ENCODE measurements around the gene CFAP46. TPM values are rescaled to one million over a fixed set of nuclear protein-coding genes. Genes with fewer than 3 reads are reported as not detected.
"Not testable (repeated sequence)": the region's sequence is repeated elsewhere in the genome, so short reads cannot be mapped to it uniquely, and the experiment has no call there.

CFAP46 gene
- total and polyA plus RNA-seq, 9 of the 15 experiments (the other 6 are each of a cell fraction or from before 2014, with no cell fraction given), result not detected

GRCh38 chr10:132924046-132924952 is 18.1 kb downstream of the CFAP46 start:
- ChIA-PET POLR2A (interaction anchor here (0.7 kb wide), 1 partner anchor 391 kb away, joined by 3 read pairs; no protein-coding TSS in a partner anchor), CTCF (ENCODE audit: low intra/inter-chr PET ratio) (no interaction called here)
- TF ChIP-seq HLTF (IDR thresholded peaks at IDR 0.05), result no peak
- no peak for TF ChIP-seq EGR1 (conservative IDR thresholded peaks at IDR 0.05)
- no peak for TF ChIP-seq KDM5B (IDR thresholded peaks at IDR 0.05; ENCODE audit: insufficient replicate concordance, low read depth, low read length)
- TF ChIP-seq SMAD3 (CRISPR knock-in tag; conservative IDR thresholded peaks at IDR 0.05), result no peak
- TF ChIP-seq, protein P1, sequence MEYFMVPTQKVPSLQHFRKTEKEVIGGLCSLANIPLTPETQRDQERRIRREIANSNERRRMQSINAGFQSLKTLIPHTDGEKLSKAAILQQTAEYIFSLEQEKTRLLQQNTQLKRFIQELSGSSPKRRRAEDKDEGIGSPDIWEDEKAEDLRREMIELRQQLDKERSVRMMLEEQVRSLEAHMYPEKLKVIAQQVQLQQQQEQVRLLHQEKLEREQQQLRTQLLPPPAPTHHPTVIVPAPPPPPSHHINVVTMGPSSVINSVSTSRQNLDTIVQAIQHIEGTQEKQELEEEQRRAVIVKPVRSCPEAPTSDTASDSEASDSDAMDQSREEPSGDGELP (CRISPR knock-in tag; IDR thresholded peaks at IDR 0.05; ENCODE audit: borderline replicate concordance), result no peak
- TF ChIP-seq, protein P2, sequence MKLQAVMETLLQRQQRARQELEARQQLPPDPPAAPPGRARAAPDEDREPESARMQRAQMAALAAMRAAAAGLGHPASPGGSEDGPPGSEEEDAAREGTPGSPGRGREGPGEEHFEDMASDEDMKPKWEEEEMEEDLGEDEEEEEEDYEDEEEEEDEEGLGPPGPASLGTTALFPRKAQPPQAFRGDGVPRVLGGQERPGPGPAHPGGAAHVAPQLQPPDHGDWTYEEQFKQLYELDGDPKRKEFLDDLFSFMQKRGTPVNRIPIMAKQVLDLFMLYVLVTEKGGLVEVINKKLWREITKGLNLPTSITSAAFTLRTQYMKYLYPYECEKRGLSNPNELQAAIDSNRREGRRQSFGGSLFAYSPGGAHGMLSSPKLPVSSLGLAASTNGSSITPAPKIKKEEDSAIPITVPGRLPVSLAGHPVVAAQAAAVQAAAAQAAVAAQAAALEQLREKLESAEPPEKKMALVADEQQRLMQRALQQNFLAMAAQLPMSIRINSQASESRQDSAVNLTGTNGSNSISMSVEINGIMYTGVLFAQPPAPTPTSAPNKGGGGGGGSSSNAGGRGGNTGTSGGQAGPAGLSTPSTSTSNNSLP (IDR thresholded peaks at IDR 0.05; ENCODE audit: borderline replicate concordance, low read depth, low read length), result no peak
- TF ChIP-seq ZNF124 (CRISPR knock-in tag; IDR thresholded peaks at IDR 0.05), result no peak
- no peak for TF ChIP-seq GABPA (tag; conservative IDR thresholded peaks at IDR 0.05; ENCODE audit: low read depth)
- TF ChIP-seq TEAD1 (CRISPR knock-in tag; IDR thresholded peaks at IDR 0.05), result no peak
- no peak for FAIRE-seq
- H3K27me3 ChIP-seq (ENCODE audit: control insufficient read depth in 2 of 2, insufficient read depth in 2 of 2, low read length in 2 of 2), result peaks cover 10 to 75% of the 10 kb centered on the region in 2 experiments; a peak in 4 of 5 replicates
- no peaks in the 10 kb centered on the region for H3K9me1 ChIP-seq (ENCODE audit: control insufficient read depth, insufficient read depth, low read length)
- no TSS peak for BruUV-seq (replicated peaks)
- no peak overlapping the region for H2AFZ ChIP-seq (ENCODE audit: low read depth, low read length)
- no peak for ATAC-seq
- H4K20me1 ChIP-seq (replicated peaks; ENCODE audit: control insufficient read depth, insufficient read depth, low read length), result 0 out of 2 replicates have a peak, but pooled peaks cover under 1% of the 10 kb centered on the region
- under 1% methylated on average over 19 of the region's 42 CpGs for WGBS (ENCODE audit: insufficient coverage, low coverage, missing lambda C conversion rate)
- H3K4me3 ChIP-seq, result no peak overlapping the region
- no peaks in the 10 kb centered on the region for H3K36me3 ChIP-seq (ENCODE audit: control insufficient read depth, insufficient read depth, low read length)
- H3K9ac ChIP-seq (ENCODE audit: insufficient read depth in 1 of 2, low read depth in 2 of 2, low read length in 2 of 2), result no peak overlapping the region
- H3K4me2 ChIP-seq (ENCODE audit: insufficient read depth, low read length), result no peak overlapping the region
- in situ Hi-C loops (cut with MboI) (no loop called here), intact Hi-C loops (cut with micrococcal nuclease) (no loop called here)
- DNase-seq (ENCODE audit: extremely low read depth in 1 of 4, low spot score in 3 of 4), result no peak
- no peaks in the 10 kb centered on the region for H3K9me3 ChIP-seq (replicated peaks; ENCODE audit: control insufficient read depth, insufficient read depth, low read depth, low read length)
- peaks cover 0 to 10% of the 10 kb centered on the region in 2 experiments; a peak in 2 of 5 replicates for H3K4me1 ChIP-seq (replicated peaks in 1 of 2; ENCODE audit: control insufficient read depth in 2 of 2, insufficient read depth in 2 of 2, low read length in 2 of 2)
- H3K27ac ChIP-seq (ENCODE audit: extremely low read depth, low read depth, low read length), result no peak overlapping the region
- no peaks in the 10 kb centered on the region for H3K79me2 ChIP-seq (ENCODE audit: control insufficient read depth, insufficient read depth, low read length)

- in situ Hi-C loops (cut with MboI); CTCF ChIA-PET (ENCODE audit: low intra/inter-chr PET ratio); H3K9me1 ChIP-seq (ENCODE audit: control insufficient read depth, insufficient read depth, low read length); intact Hi-C loops (cut with micrococcal nuclease); H3K79me2 ChIP-seq (ENCODE audit: control insufficient read depth, insufficient read depth, low read length); H3K36me3 ChIP-seq (ENCODE audit: control insufficient read depth, insufficient read depth, low read length); ATAC-seq; H3K9ac ChIP-seq (ENCODE audit: insufficient read depth in 1 of 2, low read depth in 2 of 2, low read length in 2 of 2); DNase-seq (ENCODE audit: extremely low read depth in 1 of 4, low spot score in 3 of 4); FAIRE-seq; H3K9me3 ChIP-seq (replicated peaks; ENCODE audit: control insufficient read depth, insufficient read depth, low read depth, low read length); BruUV-seq (replicated peaks); H3K4me2 ChIP-seq (ENCODE audit: insufficient read depth, low read length); H4K20me1 ChIP-seq (replicated peaks; ENCODE audit: control insufficient read depth, insufficient read depth, low read length); H2AFZ ChIP-seq (ENCODE audit: low read depth, low read length); H3K4me3 ChIP-seq; H3K27ac ChIP-seq (ENCODE audit: extremely low read depth, low read depth, low read length): not testable (repeated sequence)
- peaks cover 0 to 17% of the 10 kb centered on the region in 2 experiments; a peak in 2 of 5 replicates for H3K4me1 ChIP-seq (replicated peaks in 1 of 2; ENCODE audit: control insufficient read depth in 2 of 2, insufficient read depth in 2 of 2, low read length in 2 of 2)
- POLR2A ChIA-PET, result interaction anchor here (0.6 kb wide), 1 partner anchor 761 kb away, joined by 3 read pairs; no protein-coding TSS in a partner anchor
- 0% methylated on average over 6 of the region's 7 CpGs for WGBS (ENCODE audit: insufficient coverage, low coverage, missing lambda C conversion rate)
- H3K27me3 ChIP-seq (ENCODE audit: control insufficient read depth in 2 of 2, insufficient read depth in 2 of 2, low read length in 2 of 2), result peaks cover 10 to 80% of the 10 kb centered on the region in 2 experiments; a peak in 4 of 5 replicates
Measured at GRCh38 chr10:132923384-132923783, 19.0 kb downstream of the CFAP46 start.
